ENCODE data around the gene PTN. TPM values are rescaled to one million over a fixed set of nuclear protein-coding genes. Genes with fewer than 3 reads are reported as not detected.

Gene PTN
- total and polyA plus RNA-seq, 2 of the 13 experiments (the other 11 are each of a cell fraction or from before 2014, with no cell fraction given) = not detected

- ChIA-PET CTCF (ENCODE audit: low intra/inter-chr PET ratio, low total read pairs) (no interaction called here), POLR2A (no interaction called here)
- TF ChIP-seq SOX13 (IDR thresholded peaks at IDR 0.05) (no peak), SOX13 (CRISPR knock-in tag; conservative IDR thresholded peaks at IDR 0.05 in 1 of 2, IDR thresholded peaks at IDR 0.05 in 1 of 2) (no peak), PAWR (CRISPR knock-in tag; IDR thresholded peaks at IDR 0.05; ENCODE audit: borderline replicate concordance) (no peak), ZBED4 (CRISPR knock-in tag; IDR thresholded peaks at IDR 0.05; ENCODE audit: borderline replicate concordance) (no peak), TIGD3 (CRISPR knock-in tag; IDR thresholded peaks at IDR 0.05; ENCODE audit: borderline replicate concordance) (no peak), SAP130 (CRISPR knock-in tag; IDR thresholded peaks at IDR 0.05; ENCODE audit: low read depth) (no peak), BCL6 (CRISPR knock-in tag; IDR thresholded peaks at IDR 0.05) (no peak), SIX4 (CRISPR knock-in tag; IDR thresholded peaks at IDR 0.05) (no peak)
- no peaks in the 10 kb centered on the region for H3K27me3 ChIP-seq (ENCODE audit: control insufficient read depth in 1 of 2, insufficient read depth in 2 of 2, low read length in 2 of 2)
- H3K4me3 ChIP-seq (replicated peaks in 1 of 3; ENCODE audit: insufficient read depth in 1 of 3, low read depth in 2 of 3, low read length in 3 of 3) = no peak overlapping the region
- no peaks in the 10 kb centered on the region for H3K4me1 ChIP-seq (ENCODE audit: insufficient read depth, low read length)
- H2AFZ ChIP-seq (ENCODE audit: low read length) = no peak overlapping the region
- DNase-seq (ENCODE audit: low spot score) (no peak), ATAC-seq (no peak), FAIRE-seq (no peak)
- H3K9ac ChIP-seq (ENCODE audit: insufficient read depth, low read depth, low read length) = no peak overlapping the region
- no peaks in the 10 kb centered on the region for H3K79me2 ChIP-seq (ENCODE audit: insufficient read depth, low read length)
- WGBS (ENCODE audit: low lambda C conversion rate) = 3% methylated on average over 5 of the region's 5 CpGs
- H3K9me3 ChIP-seq (ENCODE audit: low read length) = peaks cover 19% of the 10 kb centered on the region
- in situ Hi-C loops (cut with HindIII; ENCODE audit: extremely low pct_ligation_motif_present, low pct_unique_long_range_greater_than_20kb) (no loop called here), intact Hi-C loops (cut with micrococcal nuclease; ENCODE audit: unreplicated experiment) (no loop called here)
- no peak overlapping the region for H3K4me2 ChIP-seq (ENCODE audit: low read depth, low read length)
- H3K36me3 ChIP-seq (replicated peaks in 1 of 2; ENCODE audit: control insufficient read depth in 1 of 2, insufficient read depth in 2 of 2, low read length in 2 of 2) = no peaks in the 10 kb centered on the region
- no TSS peak for BruUV-seq (replicated peaks)
- H4K20me1 ChIP-seq (ENCODE audit: insufficient read depth, low read length) = no peaks in the 10 kb centered on the region
- H3K27ac ChIP-seq (ENCODE audit: extremely low read length, insufficient read depth, low read length) = no peak overlapping the region
These were observed 23.5 kb upstream of the PTN start for GRCh38 chr7:137366995-137367394.

Data from HepG2 (cell line).